Panc1 (cell line): ENCODE data around the gene TRPM4. TPM values are rescaled to one million over a fixed set of nuclear protein-coding genes. Genes with fewer than 3 reads are reported as not detected.

Source experiments
- ATAC-seq: fragments of 200-7000 bp; cut with Tn5 transposase; 2 replicates; pipeline ENCODE4 v1.9.1; 2020; ENCODE audit warnings: mild to moderate bottlenecking, moderate library complexity
- Bru-seq: library from RNA; stranded (reverse); fragments of 400-500 nt; gene quantifications from one replicate; lab custom pipeline; 2021; lab: Mats Ljungman, UMichigan
- BruChase-seq, 2 experiments: library from RNA; stranded (reverse); fragments of 400-500 nt; gene quantifications; one replicate each; lab custom pipeline; 2021; lab: Mats Ljungman, UMichigan
- BruUV-seq: library from RNA; stranded (reverse); fragments of 400-500 nt; replicated peaks from 2 replicates; lab custom pipeline; 2021; lab: Mats Ljungman, UMichigan
- CTCF ChIA-PET: fragments of 300-600 bp; sonication (Branson Sonifier 250); formaldehyde crosslinking; loops from one replicate; lab custom pipeline; 2022; ENCODE audit warnings: antibody characterized with exemption; lab: Charles Lee
- POLR2A ChIA-PET: fragments of 300-600 bp; sonication (Branson Sonifier 250); formaldehyde crosslinking; loops from one replicate; lab custom pipeline; 2022; ENCODE audit warnings: antibody characterized with exemption; lab: Charles Lee
- DNase-seq: peaks from one replicate; pipeline ENCODE4 v3.0.0-alpha.2; 2010; ENCODE audit warnings: low read depth, low spot score
- H3K27ac ChIP-seq: 2 replicates; pipeline ENCODE4 v1.5.1; 2011; ENCODE audit warnings: mild to moderate bottlenecking, low read length, inconsistent platforms
- H3K27me3 ChIP-seq: fragments of 200-500 bp; sonication (Bioruptor generic); 2 replicates; pipeline ENCODE4 v1.6.0; 2014; ENCODE audit warnings: low read length, inconsistent platforms; ENCODE audit not compliant: control insufficient read depth, insufficient read depth
- H3K36me3 ChIP-seq: fragments of 200-500 bp; sonication (Bioruptor generic); 2 replicates; pipeline ENCODE4 v1.5.1; 2014; ENCODE audit warnings: inconsistent platforms, mild to moderate bottlenecking, low read length, moderate library complexity; ENCODE audit not compliant: control insufficient read depth, insufficient read depth
- H3K4me1 ChIP-seq: 2 replicates; pipeline ENCODE4 v1.5.1; 2011; ENCODE audit warnings: inconsistent platforms, mild to moderate bottlenecking, low read length, moderate library complexity; ENCODE audit not compliant: control insufficient read depth, insufficient read depth
- H3K4me3 ChIP-seq, 2 experiments: 2 replicates each; pipeline ENCODE4 v1.5.1; 2011 to 2012; ENCODE audit warnings: low read depth in 2 of 2, low read length in 2 of 2, mild to moderate bottlenecking in 2 of 2, inconsistent platforms in 1 of 2, moderate library complexity in 1 of 2
- H3K9me3 ChIP-seq: fragments of 200-500 bp; sonication (Bioruptor generic); 2 replicates; pipeline ENCODE4 v1.5.1; 2014; ENCODE audit warnings: low read depth, mild to moderate bottlenecking, inconsistent platforms, low read length, moderate library complexity; ENCODE audit not compliant: control insufficient read depth, insufficient read depth
- CTCF ChIP-seq: fragments of 450-650 bp; IDR thresholded peaks from 2 replicates; pipeline ENCODE4 v1.5.1; 2017; ENCODE audit warnings: mild to moderate bottlenecking
- POLR2AphosphoS5 ChIP-seq: IDR thresholded peaks from 2 replicates; pipeline ENCODE4 v1.6.1; 2012; ENCODE audit warnings: mild to moderate bottlenecking, low read depth, low read length, moderate library complexity
- REST ChIP-seq, 2 experiments: IDR thresholded peaks; 2 replicates each; pipeline ENCODE4 v1.6.1; 2011 to 2012; ENCODE audit warnings: low read depth in 2 of 2, control low read depth in 1 of 2, low read length in 1 of 2, mild to moderate bottlenecking in 1 of 2, moderate library complexity in 1 of 2; ENCODE audit not compliant: insufficient read depth in 1 of 2
- SIN3A ChIP-seq: IDR thresholded peaks from 2 replicates; pipeline ENCODE4 v1.6.1; 2012; ENCODE audit warnings: low read depth, mild to moderate bottlenecking, low read length, moderate library complexity, borderline replicate concordance; ENCODE audit not compliant: insufficient read depth
- TCF7L2 ChIP-seq: IDR thresholded peaks from 2 replicates; pipeline ENCODE4 v1.6.1; 2011; ENCODE audit warnings: mild to moderate bottlenecking, low read depth, low read length, inconsistent platforms
- in situ Hi-C: cut with HindIII; loops from 2 replicates; pipeline ENCODE4 v1.10.0; 2016; ENCODE audit warnings: low sequenced_read_pairs, low pct_unique_long_range_greater_than_20kb
- intact Hi-C: fragments of 100-400 bp; cut with micrococcal nuclease; formaldehyde crosslinking; loops from one replicate; pipeline ENCODE4 v1.10.0; 2022; ENCODE audit not compliant: unreplicated experiment
- long read RNA-seq: library from polyadenylated mRNA; unstranded; transcript quantifications from one replicate; pipeline ENCODE4 v2.0.0, GENCODE V29; 2021; ENCODE audit not compliant: unreplicated experiment
- polyA plus RNA-seq: library from polyadenylated mRNA; unstranded; fragments of >200 nt; gene quantifications from one replicate; pipeline ENCODE4 v1.2.1, GENCODE V29; 2012; ENCODE audit warnings: missing spikeins; ENCODE audit not compliant: insufficient read length
- total RNA-seq: library from RNA; stranded (reverse); gene quantifications from one replicate; pipeline ENCODE4 v1.2.1, GENCODE V29; 2021; ENCODE audit not compliant: unreplicated experiment

TRPM4 gene
- total RNA-seq: 19.4 TPM
- polyA plus RNA-seq: 20.3 TPM
- percentile 54 among the genes with signal in this experiment for Bru-seq, nascent RNA
- percentile 60 among the genes with signal in this experiment for BruChase-seq, experiment 1, labeled RNA remaining after a 2-hour chase
- percentile 63 among the genes with signal in this experiment for BruChase-seq, experiment 2, labeled RNA remaining after a 6-hour chase
- long read RNA-seq, full-length matches to known transcripts: 5 of 31 reads
- long read RNA-seq, partial matches to known transcripts: 14 of 31 reads
- long read RNA-seq, other reads (novel, unspliced or antisense): 12 of 31 reads

GRCh38 chr19:49157445-49158224 is at the start of gene TRPM4:
Gene TRPM4 (plus strand): TSS chr19:49157792. CDS start chr19:49157867, 75 bp downstream.
- H3K9me3 ChIP-seq: no peaks in the 10 kb centered on the region
- in situ Hi-C loops: no loop called here
- ATAC-seq (peak; percentile 96), DNase-seq (no peak)
- intact Hi-C loops: no loop called here
- H3K36me3 ChIP-seq: no peaks in the 10 kb centered on the region
- TF ChIP-seq TCF7L2: no peak
- peak; percentile 41; the same call in 1 of the 2 replicates for TF ChIP-seq POLR2AphosphoS5
- peak within 1 kb of the TSS; percentile 70 for H3K27ac ChIP-seq
- peak within 1 kb of the TSS; percentile 74 for H3K4me3 ChIP-seq
- ChIA-PET POLR2A (no interaction called here), CTCF (no interaction called here)
- H3K4me1 ChIP-seq: peaks cover 4% of the 10 kb centered on the region; the same call in 1 of the 2 replicates
- H3K27me3 ChIP-seq: no peaks in the 10 kb centered on the region
- no TSS peak for BruUV-seq

- DNase-seq: no peak
- in situ Hi-C loops (no loop called here), intact Hi-C loops (no loop called here)
- no peaks in the 10 kb centered on the region for H3K9me3 ChIP-seq
- ATAC-seq: no peak
- no peak overlapping the region for H3K27ac ChIP-seq
- no peaks in the 10 kb centered on the region for H3K27me3 ChIP-seq
- H3K4me3 ChIP-seq: no peak overlapping the region
- no TSS peak for BruUV-seq
- ChIA-PET POLR2A (no interaction called here), CTCF (no interaction called here)
- TF ChIP-seq SIN3A (no peak), REST (IDR thresholded peaks at IDR 0.05; ENCODE audit: insufficient read depth in 1 of 2, low read depth in 2 of 2, low read length in 1 of 2) (no peak), CTCF (no peak), POLR2AphosphoS5 (no peak), TCF7L2 (no peak)
- H3K36me3 ChIP-seq: no peaks in the 10 kb centered on the region; the same call in 1 of the 2 replicates
- H3K4me1 ChIP-seq: peaks cover 4% of the 10 kb centered on the region; the same call in 1 of the 2 replicates
Observed at GRCh38 chr19:49109051-49109450, 48.5 kb upstream of the TRPM4 start.
